UCSD-AML1 (cell line): ENCODE measurements around the gene SESN1.
A peak's percentile ranks its signal among the peaks of the same experiment; 100 is the strongest.
"Not testable (repeated sequence)": the region's sequence is repeated elsewhere in the genome, so short reads cannot be mapped to it uniquely, and the experiment has no call there.

Experiments
- DNase-seq: peaks from one replicate; lab custom pipeline; 2025; ENCODE audit not compliant: unreplicated experiment; lab: John Stamatoyannopoulos, UW

Gene SESN1

DNA sequence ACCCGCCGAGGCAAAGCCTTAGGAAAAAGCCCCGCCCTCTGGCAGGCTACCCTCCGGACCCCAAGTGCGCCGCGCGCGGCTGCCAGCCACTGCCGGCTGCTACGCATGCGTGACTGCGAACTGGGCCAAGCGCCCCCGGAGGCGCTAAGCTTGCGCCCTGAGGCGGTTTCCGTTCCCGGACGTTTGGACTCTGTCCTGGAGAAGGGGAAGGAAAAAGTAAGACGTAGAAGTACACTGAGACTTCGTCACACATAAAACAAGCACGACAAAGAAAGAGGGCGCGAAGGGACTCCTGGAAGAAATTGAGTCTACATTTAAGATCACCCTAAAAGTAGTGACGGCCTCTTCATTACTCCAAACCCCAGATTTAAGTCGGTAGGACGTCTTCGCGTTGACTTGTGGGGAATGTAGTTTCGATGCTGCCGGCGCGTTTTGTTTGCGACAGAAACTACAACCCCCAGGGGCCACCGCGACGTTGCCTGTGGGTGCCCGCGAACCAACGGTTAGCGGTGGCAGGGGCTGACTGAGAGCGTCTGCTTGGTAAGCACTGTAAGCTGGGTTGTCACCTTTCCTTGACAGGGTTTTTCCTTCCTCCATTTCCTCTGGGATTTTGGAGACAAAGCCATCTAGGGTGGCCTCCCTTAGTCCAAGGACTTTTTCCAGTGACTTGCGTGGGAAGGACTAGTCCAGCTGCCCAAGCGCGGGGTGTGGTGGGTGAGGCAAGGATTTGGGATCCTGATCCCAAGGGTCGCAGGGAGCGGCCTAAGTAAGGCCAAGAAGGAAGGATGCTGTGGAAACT, 589 bp upstream of the SESN1 start, which contains the start of gene CEP57L1:
TSS of gene CEP57L1 (plus strand) at position 472 of the 799 bp plus-strand sequence. CDS start 49,715 bp downstream, outside the sequence.
- DNase-seq: peak; percentile 92

DNA sequence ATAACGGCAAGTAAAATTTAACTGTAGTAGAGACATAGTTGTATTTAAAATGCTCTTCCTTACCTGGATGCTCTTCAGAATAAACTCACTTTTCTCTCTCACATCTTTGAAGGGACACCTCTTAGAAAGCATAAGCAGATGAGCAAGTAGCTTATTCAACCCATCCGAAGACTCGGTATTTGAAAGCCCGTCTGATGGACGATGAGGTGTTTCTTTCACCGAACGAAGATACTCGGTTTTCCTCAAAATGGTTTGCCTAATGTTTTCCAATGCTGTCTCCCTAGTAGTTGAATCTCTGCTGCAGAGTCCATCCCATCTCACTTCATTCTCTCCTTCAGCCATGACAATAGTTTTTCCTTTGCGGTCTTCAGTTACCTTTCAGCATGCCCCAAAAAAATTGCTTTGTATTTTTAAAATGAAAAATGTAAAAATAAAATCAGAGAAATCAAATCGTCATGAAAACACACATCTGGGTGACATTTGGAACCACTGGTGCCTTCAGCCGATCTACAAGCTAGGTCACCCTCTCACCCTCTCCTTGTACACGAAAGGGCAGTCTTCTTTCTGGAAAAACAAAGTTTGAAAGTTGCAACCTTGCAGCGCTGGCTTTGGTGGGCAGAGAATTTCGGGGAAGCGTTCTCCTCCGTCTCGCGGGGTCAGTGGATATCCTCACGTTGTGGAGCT, 772 bp downstream of the SESN1 start:
- no peak for DNase-seq

DNA sequence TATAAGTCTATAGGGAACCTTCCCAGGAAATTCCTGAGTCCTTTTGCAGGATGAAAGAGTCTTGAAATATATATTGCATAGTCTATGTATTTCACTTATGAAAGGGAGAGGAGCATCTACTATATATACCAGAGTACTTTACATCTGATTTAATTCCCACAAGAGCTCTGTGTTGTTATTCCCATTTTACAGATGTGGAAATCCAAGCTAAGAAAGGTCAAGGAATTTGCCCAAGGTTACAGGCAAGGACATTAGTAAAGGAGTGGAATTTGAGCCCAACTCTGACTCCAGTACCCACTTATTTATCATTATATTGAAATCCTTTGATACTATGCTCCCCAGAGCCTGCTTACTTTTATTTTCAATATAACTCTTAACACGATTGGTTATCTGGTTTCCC, 2.6 kb downstream of the SESN1 start:
- no peak for DNase-seq

DNA sequence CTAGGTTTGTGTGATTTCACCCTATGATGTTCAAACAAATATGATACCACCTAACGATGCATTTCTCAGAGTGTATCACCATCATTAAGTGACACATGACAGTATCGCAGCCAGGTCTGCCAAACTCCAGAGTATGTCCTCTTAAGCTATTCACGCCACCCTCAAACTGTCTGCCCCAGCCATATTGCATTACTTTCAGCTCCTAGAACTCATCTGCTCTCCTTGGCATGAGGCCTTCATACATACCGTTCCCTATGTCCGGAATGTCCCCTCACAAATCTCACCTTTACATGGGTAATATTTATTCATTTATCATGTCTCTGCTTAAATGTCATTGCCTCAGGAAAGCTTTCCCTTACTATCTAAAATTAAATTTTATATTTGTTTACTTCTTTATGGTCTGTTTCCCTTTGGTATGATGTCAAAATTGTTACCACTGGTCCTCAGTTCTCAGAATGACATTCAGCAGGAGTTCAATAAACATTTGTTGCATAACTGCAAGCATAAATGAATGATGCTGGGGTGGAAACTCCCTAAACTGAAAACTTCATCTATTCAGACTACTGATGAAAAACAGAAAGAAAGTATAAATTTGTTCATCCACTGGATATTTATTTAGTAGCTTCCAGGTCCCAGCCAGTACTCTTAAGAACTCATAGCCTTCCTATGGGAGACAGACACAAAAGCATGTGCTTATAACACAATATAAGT, 3.2 kb downstream of the SESN1 start:
- no peak for DNase-seq

DNA sequence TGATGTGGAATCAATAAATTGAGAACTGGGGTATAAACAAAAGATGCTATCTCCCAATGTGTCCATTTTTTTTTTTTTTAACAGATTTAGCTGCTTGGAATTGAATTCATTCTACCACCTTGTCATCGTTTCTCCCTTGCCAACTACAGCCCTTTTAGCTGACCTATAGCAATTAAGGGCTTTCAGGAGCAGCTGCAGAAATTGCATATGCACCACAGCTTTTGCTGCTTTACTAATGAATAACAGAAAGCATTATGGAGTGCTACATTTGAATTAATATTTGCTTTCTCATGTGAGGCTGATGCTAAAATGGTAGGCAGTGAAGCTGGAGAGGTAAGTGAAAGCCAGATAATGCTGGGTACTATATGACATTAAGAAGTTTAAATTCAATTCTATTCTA, 5.7 kb downstream of the SESN1 start:
- DNase-seq: no peak

DNA sequence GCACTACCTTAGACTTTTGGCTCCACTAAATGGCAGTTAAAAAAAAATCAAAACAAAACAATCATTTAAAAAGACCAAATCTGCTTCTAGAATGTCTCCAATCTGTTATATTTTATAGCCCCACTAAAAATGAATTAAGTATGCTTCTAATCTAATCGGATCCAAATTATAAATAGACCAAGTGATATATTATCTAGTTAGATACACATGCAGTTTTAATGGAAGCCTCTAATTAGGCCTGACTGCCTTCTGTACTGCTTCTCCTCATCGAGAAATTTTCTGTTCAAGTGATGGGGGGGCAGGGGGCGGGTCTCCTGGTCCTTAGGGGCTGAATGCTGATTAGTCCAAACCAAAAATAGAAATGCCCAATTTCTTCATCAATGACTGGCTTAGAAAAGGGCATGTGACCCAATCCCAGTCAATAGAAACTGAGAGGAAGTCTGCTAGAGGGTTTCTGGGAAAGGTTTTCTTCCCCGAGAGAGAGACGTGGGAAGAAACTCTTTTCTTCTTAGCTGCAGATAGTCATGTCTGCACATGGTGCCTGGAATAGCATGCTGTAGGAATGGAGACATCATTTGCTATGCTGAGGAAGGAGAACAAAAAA, 6.9 kb downstream of the SESN1 start:
- no peak for DNase-seq

DNA sequence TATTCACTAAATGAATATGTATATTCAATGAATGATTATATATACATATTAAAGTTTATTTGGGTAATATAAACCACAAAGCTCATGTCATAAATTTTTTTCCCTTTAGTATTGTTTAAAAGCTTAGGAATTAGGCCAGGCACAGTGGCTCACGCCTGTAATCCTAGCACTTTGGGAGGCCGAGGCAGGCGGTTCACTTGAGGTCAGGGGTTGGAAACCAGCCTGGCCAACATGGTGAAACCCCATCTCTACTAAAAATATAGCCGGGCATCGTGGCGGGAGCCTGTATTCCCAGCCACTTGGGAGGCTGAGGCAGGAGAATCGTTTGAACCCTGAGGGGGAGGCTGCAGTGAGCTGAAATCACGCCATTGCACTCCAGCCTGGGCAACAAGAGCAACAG, 10.5 kb downstream of the SESN1 start:
- not testable (repeated sequence) for DNase-seq

DNA sequence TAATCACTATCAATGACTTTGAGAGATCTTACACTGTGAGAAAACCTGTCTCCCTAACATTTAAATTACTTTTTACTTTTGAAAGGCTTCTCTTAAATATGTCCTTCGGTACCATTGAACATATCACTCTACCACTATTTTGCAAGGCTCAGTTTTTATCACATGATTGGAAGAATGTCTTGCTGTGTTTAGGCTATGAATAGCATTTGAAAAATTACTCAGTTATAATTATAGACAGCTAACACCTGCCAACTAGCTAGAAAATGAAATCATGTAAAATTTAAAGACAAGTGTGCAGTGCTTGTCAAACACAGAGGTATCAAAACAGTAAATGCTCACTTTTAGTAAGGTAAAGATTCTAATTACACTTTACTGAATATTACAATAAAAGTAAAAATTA, 11.0 kb downstream of the SESN1 start:
- no peak for DNase-seq

DNA sequence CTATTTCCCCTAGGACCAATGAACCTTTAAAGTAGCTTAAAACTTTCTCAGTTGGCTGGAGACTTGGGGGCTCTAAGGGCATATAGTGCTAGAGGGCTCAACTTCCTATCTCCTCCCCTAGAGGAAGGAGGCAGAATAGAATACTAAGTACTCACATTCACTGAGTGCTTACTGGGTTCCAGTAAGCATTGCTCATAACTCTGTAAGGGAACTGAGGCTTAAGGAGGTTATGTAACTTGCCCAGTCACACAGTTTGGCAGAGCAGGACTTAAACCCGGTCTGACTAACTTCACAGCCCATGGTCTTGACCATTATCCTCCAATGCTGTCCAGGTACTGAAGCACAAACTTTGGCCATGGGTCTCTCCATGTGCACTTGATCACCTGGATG, 12.5 kb downstream of the SESN1 start:
- no peak for DNase-seq

DNA sequence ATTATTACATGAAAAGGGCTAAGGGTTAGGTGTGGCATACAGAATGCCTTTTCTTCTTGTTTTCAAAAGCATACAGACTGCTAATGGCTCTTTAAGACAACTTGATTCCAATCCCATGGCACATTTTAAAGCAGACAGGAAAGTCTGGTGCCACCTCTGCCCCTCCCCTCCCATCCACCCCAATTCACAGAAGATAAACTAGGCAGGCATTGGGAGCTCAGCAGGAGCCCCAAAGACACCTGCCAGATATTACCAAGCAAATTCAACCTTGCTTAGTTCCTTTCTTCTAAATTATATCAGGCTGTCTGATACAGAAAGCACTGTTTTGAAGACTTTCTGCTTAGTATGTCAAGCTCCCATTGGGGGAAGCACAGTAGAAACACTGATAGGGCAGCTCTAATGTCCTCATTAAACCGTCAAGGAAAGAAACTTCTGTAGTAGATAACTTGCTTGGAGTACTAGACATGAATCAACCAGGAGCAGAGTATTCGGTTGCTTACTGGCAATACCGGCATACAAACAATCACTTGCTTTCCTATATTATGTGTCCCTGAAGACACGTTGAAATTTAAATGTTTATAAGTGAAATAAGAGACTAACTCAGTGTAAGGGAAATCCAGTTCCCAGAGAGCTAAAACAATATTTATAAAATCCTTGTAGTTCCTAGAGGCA, 13.0 kb downstream of the SESN1 start:
- DNase-seq: no peak

DNA sequence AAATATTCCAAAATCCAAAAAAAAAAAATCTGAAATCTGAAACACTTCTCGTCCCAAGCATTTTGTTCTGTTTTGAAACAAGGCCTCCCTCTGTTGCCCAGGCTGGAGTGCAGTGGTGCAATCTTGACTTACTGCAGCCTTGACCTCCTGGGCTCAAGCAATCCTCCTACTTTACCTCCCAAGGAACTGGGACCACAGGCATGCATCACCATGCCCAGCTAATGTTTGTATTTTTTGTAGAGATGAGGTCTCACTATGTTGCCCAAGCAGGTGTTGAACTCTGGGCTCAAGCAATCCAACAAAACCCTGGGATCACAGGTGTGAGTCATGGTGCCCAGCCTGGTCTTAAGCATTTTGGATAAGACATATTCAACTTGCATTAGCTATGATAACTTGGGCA, 13.6 kb downstream of the SESN1 start:
- no peak for DNase-seq

DNA sequence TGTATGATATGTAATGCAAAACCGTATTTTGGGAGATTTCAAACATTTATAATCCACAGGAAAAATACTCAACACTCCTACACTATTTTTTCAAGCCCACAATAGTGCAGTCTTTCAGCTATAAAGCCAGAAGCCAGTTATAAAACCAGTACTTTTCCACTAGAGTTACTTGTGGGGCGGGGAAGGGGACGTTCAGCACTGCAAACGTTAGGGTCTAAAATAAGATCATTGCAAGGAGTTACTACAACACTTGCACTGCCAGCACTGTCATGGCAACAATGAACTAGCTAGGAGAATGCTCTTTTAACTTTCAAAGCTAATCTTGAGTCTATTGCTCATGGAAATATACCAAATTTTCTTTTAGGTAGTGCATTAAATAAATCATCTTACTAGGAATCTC, 14.7 kb downstream of the SESN1 start:
- DNase-seq: no peak

DNA sequence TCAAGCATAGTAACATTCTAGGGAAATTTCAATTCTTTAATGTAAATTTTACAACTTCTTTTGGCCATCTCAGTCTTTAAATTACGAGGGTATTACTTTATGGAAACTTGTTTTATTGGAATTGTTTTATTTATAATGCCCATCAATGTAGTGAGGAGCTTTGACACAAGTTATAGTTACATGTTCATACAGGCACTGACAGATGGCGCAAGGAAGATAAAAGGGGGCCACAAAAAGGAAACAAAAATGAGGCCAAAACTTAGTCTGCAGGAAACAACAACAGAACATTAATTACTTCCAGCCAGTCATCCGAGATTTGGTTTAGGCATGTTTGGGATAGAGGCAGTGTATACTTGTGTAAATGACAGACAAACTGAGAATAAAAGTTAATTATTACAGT, 18.3 kb downstream of the SESN1 start:
- no peak for DNase-seq

DNA sequence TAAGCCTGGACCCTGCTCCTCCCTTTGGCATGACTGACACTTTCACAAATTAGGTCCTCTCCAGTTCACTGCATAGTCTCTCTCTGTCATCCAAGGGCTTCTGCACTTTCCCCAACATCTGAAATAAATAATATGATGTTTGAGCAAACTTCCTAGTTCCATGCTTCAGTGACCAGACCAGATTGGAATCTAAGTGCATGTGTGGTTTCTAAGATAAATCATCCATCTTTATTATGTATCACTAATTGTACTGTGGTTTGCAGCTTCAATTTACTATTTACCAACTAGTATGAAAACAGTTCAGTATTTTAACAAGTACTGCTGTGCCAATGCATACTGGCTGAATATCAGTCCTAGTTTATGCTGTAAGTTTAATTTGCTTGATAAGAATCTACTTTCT, 18.7 kb downstream of the SESN1 start:
- DNase-seq: no peak

DNA sequence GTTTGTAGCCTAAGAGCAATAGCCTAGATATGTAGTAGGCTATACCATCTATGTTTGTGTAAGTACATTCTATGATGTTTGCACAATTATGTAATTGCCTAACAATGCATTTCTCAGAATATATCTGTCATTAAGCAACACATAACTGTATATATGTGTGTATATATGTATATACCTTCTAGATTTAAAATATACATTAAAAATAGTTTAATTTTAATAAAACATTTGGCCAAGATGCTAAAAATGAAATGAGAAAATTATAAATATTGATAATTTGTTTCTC, 20.6 kb downstream of the SESN1 start:
- DNase-seq: no peak

DNA sequence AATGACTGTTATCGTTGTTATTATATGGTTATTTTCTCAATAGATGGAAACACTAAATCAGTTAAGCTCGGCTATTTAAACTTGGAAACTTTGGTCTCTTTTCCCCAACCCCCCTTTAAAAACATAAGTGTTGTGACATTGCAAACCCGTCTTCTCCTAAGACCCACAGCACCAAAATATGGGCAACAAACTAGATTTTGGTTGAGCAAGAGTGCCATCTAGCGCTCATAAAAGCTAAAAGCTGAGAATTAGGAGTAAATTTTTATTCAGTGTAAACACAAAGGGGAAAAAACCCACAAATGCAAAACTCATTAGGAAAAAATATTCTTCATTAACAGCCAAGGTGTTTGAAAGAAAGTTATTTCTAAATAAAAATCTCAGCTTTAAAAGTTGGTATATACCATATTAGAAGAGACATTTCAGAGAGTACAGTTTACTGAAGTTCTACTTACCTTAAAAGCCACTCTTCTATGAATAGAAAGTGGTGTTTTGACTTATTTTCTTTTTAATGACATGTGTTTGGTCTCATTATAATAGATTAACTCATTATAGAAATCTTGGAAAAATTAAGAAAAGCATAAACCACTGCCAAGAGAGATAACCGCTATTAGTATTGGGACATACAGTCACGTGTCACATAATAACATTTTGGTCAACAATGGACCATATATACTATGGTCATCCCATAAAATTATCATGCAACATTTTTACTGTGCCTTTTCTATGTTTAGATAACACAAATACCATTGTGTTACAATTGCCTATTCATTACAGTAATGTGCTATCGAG, 21.1 kb downstream of the SESN1 start:
- no peak for DNase-seq

DNA sequence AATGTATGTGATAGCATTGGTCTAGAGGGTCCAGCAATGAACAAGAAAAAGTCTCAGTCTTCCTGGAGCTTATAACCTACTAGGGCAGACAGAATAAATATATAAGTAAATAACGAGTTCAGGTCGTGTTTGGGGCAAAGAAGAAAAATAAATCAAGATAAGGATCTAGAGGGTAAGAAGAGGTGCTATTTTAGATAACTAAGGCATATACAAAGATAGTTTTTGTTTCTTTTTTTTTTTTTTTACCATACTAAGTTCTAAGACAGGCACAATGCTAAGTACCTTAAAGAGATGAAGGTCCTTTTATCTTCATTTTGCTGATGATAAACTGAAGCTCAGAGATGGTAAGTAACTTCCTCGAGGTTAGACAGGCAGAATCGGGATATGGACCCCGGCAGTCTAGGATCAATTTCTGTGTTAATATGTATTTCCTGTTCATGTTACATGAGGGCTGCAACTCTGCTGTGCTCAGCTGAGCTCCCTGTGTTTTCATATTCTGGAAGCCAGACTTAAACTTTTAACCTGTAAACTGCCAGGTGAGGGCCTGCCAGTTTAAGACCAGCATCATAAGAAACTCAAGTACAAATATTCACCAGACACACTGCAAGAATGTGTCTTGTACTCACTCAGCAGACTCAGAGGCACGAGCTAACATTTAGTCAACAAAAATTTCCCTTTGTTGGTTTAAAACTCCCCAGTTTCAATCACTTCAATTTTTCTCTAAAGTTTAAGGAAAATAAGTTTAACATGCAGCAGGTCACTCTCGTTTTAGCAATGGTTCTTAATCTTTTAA, 23.3 kb downstream of the SESN1 start:
- no peak for DNase-seq

DNA sequence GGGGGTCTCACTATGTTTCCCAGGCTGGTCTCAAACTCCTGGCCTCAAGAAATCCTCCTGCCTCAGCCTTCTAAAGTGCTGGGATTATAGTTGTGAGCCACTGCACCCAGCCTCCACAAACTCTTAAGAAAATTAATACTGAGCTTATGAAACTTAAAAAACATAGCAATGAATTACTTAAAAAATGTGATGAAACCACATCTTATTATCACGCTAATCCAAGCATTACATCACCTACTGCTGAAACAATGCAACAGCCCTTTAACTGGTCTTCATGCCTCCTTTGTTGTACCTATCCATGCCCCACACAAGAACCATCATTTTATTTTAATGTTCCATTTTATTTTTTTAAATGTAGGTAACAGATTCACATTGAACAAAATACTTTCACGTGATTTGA, 24.9 kb downstream of the SESN1 start:
- no peak for DNase-seq

DNA sequence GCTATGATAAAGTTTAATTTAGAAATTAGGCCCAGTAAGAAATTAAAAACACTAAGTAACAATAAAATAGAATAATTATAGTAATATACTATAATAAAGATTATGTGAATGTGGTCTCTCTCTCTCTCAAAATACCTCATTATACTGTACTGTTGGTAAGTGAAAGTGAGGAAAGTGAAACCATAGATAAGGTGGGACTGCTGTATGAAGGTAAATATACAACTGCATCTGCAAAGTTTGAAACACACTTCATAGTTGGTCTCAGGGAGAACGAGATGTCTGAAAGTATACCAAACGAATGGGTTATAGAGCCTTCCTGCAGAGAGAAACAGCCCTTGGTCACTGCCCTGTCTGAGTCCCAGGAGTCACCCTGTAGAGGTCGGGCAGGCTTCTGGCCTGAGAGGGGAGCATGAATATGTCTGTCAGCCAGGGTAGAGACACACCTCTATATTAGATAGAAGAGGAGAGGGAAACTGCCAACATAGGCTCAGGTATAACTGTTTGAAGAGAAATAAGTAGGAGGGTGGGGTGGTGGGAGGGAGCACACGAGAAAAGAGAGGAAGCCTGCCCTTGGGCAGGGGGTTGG, 31.8 kb downstream of the SESN1 start:
- DNase-seq: no peak
